Dermis microvascular lymphatic vessel endothelial cell (primary cell): ENCODE measurements around the gene BTNL2. TPM values are rescaled to one million over a fixed set of nuclear protein-coding genes. Genes with fewer than 3 reads are reported as not detected.
"Not testable (repeated sequence)": the region's sequence is repeated elsewhere in the genome, so short reads cannot be mapped to it uniquely, and the experiment has no call there.

ENCODE experiments used
- DNase-seq, 2 donors: peaks; one replicate each; pipeline versions ENCODE4 v3.0.0 to v3.0.0-alpha.2; 2010; ENCODE audit warnings: low read depth in 2 of 2
- total RNA-seq: library from RNA; depleted of rRNA; stranded (reverse); fragments of >200 nt; gene quantifications from 2 replicates; pipeline ENCODE4 v1.2.1, GENCODE V29; 2014

The BTNL2 gene
- total RNA-seq, 1 donor from 2014 or later = not detected

GRCh38 chr6:32370505-32370904 lies 36.5 kb downstream of the BTNL2 start:
- no peak for DNase-seq

- peak in 1 of 2 donors; percentile 78 for DNase-seq
These were observed 37.3 kb downstream of the BTNL2 start for GRCh38 chr6:32369660-32370059.

GRCh38 chr6:32367644-32368043 lies 39.3 kb downstream of the BTNL2 start:
- DNase-seq = no peak

GRCh38 chr6:32359225-32359624 lies 47.8 kb downstream of the BTNL2 start:
- DNase-seq = not testable (repeated sequence)

GRCh38 chr6:32358548-32358947 lies 48.4 kb downstream of the BTNL2 start:
- DNase-seq = not testable (repeated sequence)

GRCh38 chr6:32355018-32355417 lies 52.0 kb downstream of the BTNL2 start:
- no peak for DNase-seq

GRCh38 chr6:32353348-32353747 lies 53.6 kb downstream of the BTNL2 start:
- no peak for DNase-seq

Other genes starting within 250 kb of the BTNL2 start
- 0.64 and 2.3 TPM in 2 replicates for gene EGFL8, start 242.6 kb downstream of the BTNL2 start, total RNA-seq
- 5.6 and 13.4 TPM in 2 replicates for gene AGPAT1, start 231.1 kb downstream of the BTNL2 start, total RNA-seq
- 44.4 and 53.6 TPM in 2 replicates for gene RNF5, start 228.8 kb downstream of the BTNL2 start, total RNA-seq
- gene AGER, start 222.9 kb downstream of the BTNL2 start, total RNA-seq = 0.38 and 0.39 TPM in 2 replicates
- gene PBX2, start 217.0 kb downstream of the BTNL2 start, total RNA-seq = 37.2 and 46.8 TPM in 2 replicates
- gene GPSM3, start 214.5 kb downstream of the BTNL2 start, total RNA-seq = 6.9 and 9.0 TPM in 2 replicates
- 11.9 and 13.3 TPM in 2 replicates for gene NOTCH4, start 183.1 kb downstream of the BTNL2 start, total RNA-seq
- gene TSBP1, start 35.3 kb downstream of the BTNL2 start, total RNA-seq = not detected in 2 replicates
- under 0.01 TPM in 1 of 2 replicates, not detected in the other for gene HLA-DRA, start 32.7 kb upstream of the BTNL2 start, total RNA-seq
- gene HLA-DRB5, start 123.1 kb upstream of the BTNL2 start, total RNA-seq = 0.13 and 0.26 TPM in 2 replicates
- gene HLA-DRB1, start 182.7 kb upstream of the BTNL2 start, total RNA-seq = 0.76 and 2.1 TPM in 2 replicates
- not detected in 2 replicates for gene HLA-DQA1, start 230.2 kb upstream of the BTNL2 start, total RNA-seq